Rectal smooth muscle tissue (tissue), 1 donor: ENCODE results near the gene PLEKHA5.
"Not testable (repeated sequence)": the region's sequence is repeated elsewhere in the genome, so short reads cannot be mapped to it uniquely, and the experiment has no call there.

Experiments used
- H3K27ac ChIP-seq: one replicate; pipeline ENCODE4 v1.7.0; 2013; ENCODE audit warnings: low read depth, low read length, inconsistent platforms
- H3K27me3 ChIP-seq: one replicate; pipeline ENCODE4 v1.7.0; 2013; ENCODE audit warnings: low read length; ENCODE audit not compliant: control insufficient read depth, insufficient read depth
- H3K36me3 ChIP-seq: one replicate; pipeline ENCODE4 v1.7.0; 2013; ENCODE audit warnings: low read length; ENCODE audit not compliant: control insufficient read depth, insufficient read depth
- H3K4me1 ChIP-seq: one replicate; pipeline ENCODE4 v1.7.0; 2013; ENCODE audit warnings: low read length; ENCODE audit not compliant: control insufficient read depth, insufficient read depth
- H3K4me3 ChIP-seq: one replicate; pipeline ENCODE4 v1.7.0; 2013; ENCODE audit warnings: low read length
- H3K9ac ChIP-seq: one replicate; pipeline ENCODE4 v1.7.0; 2013; ENCODE audit warnings: low read length

Gene PLEKHA5

GRCh38 chr12:19306366-19306765, 176.8 kb downstream of the PLEKHA5 start:
- H3K4me1 ChIP-seq, result no peaks in the 10 kb centered on the region
- no peak overlapping the region for H3K27ac ChIP-seq
- H3K27me3 ChIP-seq, result no peaks in the 10 kb centered on the region
- H3K9ac ChIP-seq, result no peak overlapping the region
- H3K36me3 ChIP-seq, result no peaks in the 10 kb centered on the region
- no peak overlapping the region for H3K4me3 ChIP-seq

GRCh38 chr12:19307451-19307850, 177.9 kb downstream of the PLEKHA5 start:
- Histone ChIP-seq H3K27me3 (no peaks in the 10 kb centered on the region), H3K27ac (no peak overlapping the region), H3K9ac (no peak overlapping the region), H3K4me3 (no peak overlapping the region), H3K4me1 (no peaks in the 10 kb centered on the region), H3K36me3 (no peaks in the 10 kb centered on the region)

GRCh38 chr12:19311165-19311564, 181.6 kb downstream of the PLEKHA5 start:
- no peak overlapping the region for H3K9ac ChIP-seq
- H3K4me1 ChIP-seq, result no peaks in the 10 kb centered on the region
- no peaks in the 10 kb centered on the region for H3K36me3 ChIP-seq
- H3K27me3 ChIP-seq, result no peaks in the 10 kb centered on the region
- H3K27ac ChIP-seq, result no peak overlapping the region
- no peak overlapping the region for H3K4me3 ChIP-seq

- Histone ChIP-seq H3K36me3 (no peaks in the 10 kb centered on the region), H3K9ac (no peak overlapping the region), H3K27ac (no peak overlapping the region), H3K4me1 (no peaks in the 10 kb centered on the region), H3K27me3 (no peaks in the 10 kb centered on the region), H3K4me3 (no peak overlapping the region)
These were observed 183.1 kb downstream of the PLEKHA5 start for GRCh38 chr12:19312637-19313036.

GRCh38 chr12:19316425-19316824, 186.9 kb downstream of the PLEKHA5 start:
- no peaks in the 10 kb centered on the region for H3K4me1 ChIP-seq
- no peak overlapping the region for H3K9ac ChIP-seq
- no peak overlapping the region for H3K4me3 ChIP-seq
- no peaks in the 10 kb centered on the region for H3K27me3 ChIP-seq
- H3K36me3 ChIP-seq, result no peaks in the 10 kb centered on the region
- no peak overlapping the region for H3K27ac ChIP-seq

- Histone ChIP-seq H3K4me1 (no peaks in the 10 kb centered on the region), H3K27ac (no peak overlapping the region), H3K27me3 (no peaks in the 10 kb centered on the region), H3K36me3 (no peaks in the 10 kb centered on the region), H3K4me3 (no peak overlapping the region), H3K9ac (no peak overlapping the region)
These were observed 192.8 kb downstream of the PLEKHA5 start for GRCh38 chr12:19322376-19322775.

GRCh38 chr12:19323805-19324204, 194.3 kb downstream of the PLEKHA5 start:
- no peaks in the 10 kb centered on the region for H3K27me3 ChIP-seq
- H3K4me3 ChIP-seq, result no peak overlapping the region
- no peak overlapping the region for H3K9ac ChIP-seq
- no peak overlapping the region for H3K27ac ChIP-seq
- H3K36me3 ChIP-seq, result no peaks in the 10 kb centered on the region
- no peaks in the 10 kb centered on the region for H3K4me1 ChIP-seq

- Histone ChIP-seq H3K9ac (no peak overlapping the region), H3K27me3 (no peaks in the 10 kb centered on the region), H3K27ac (no peak overlapping the region), H3K4me3 (no peak overlapping the region), H3K36me3 (no peaks in the 10 kb centered on the region), H3K4me1 (no peaks in the 10 kb centered on the region)
These were observed 196.6 kb downstream of the PLEKHA5 start for GRCh38 chr12:19326102-19326501.

- Histone ChIP-seq H3K27ac (no peak overlapping the region), H3K9ac (no peak overlapping the region), H3K36me3 (no peaks in the 10 kb centered on the region), H3K27me3 (no peaks in the 10 kb centered on the region), H3K4me1 (no peaks in the 10 kb centered on the region), H3K4me3 (no peak overlapping the region)
These were observed 202.7 kb downstream of the PLEKHA5 start for GRCh38 chr12:19332196-19332595.

GRCh38 chr12:19338405-19338804, 208.9 kb downstream of the PLEKHA5 start:
- no peaks in the 10 kb centered on the region for H3K36me3 ChIP-seq
- no peak overlapping the region for H3K9ac ChIP-seq
- no peak overlapping the region for H3K4me3 ChIP-seq
- H3K4me1 ChIP-seq, result no peaks in the 10 kb centered on the region
- H3K27me3 ChIP-seq, result no peaks in the 10 kb centered on the region
- H3K27ac ChIP-seq, result no peak overlapping the region

GRCh38 chr12:19350850-19351249, 221.3 kb downstream of the PLEKHA5 start:
- H3K36me3 ChIP-seq, H3K27ac ChIP-seq, H3K27me3 ChIP-seq, H3K9ac ChIP-seq, H3K4me3 ChIP-seq, H3K4me1 ChIP-seq: not testable (repeated sequence)

GRCh38 chr12:19351346-19351745, 221.8 kb downstream of the PLEKHA5 start:
- no peaks in the 10 kb centered on the region for H3K4me1 ChIP-seq
- no peak overlapping the region for H3K4me3 ChIP-seq
- H3K9ac ChIP-seq, result no peak overlapping the region
- no peaks in the 10 kb centered on the region for H3K27me3 ChIP-seq
- no peak overlapping the region for H3K27ac ChIP-seq
- H3K36me3 ChIP-seq, result peaks cover 3% of the 10 kb centered on the region

GRCh38 chr12:19369691-19370148, 240.2 kb downstream of the PLEKHA5 start:
- Histone ChIP-seq H3K36me3 (no peaks in the 10 kb centered on the region), H3K4me3 (no peak overlapping the region), H3K4me1 (no peaks in the 10 kb centered on the region), H3K27ac (no peak overlapping the region), H3K9ac (no peak overlapping the region), H3K27me3 (no peaks in the 10 kb centered on the region)
